ENCODE data around the gene HDGFL2.

HDGFL2 gene

DNA sequence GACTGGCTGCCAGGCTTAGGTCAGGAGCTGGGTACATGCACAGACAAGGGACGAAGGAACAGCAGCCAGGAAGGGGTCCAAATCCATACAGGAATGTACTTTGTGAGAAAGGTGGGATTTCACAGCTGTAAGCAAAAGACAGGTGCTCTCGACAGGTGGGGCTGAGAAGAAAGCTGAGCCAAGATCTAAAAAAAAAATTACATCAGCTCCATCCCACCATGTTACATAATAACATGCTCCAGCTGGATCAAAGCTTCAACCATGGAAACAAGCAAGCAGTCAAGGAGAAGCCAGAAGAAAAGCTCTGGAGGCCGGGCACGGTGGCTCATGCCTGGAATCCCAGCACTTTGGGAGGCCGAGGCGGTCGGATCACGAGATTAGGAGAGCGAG, 22.5 kb upstream of the HDGFL2 start:
- H3K27ac ChIP-seq, result no peak overlapping the region
- no peaks in the 10 kb centered on the region for H3K4me1 ChIP-seq (ENCODE audit: low read depth, poor library complexity, severe bottlenecking)
- H3K36me3 ChIP-seq (ENCODE audit: insufficient read depth), result no peaks in the 10 kb centered on the region
- H3K27me3 ChIP-seq (ENCODE audit: insufficient read depth, low read depth), result no peaks in the 10 kb centered on the region
- no peak for TF ChIP-seq CTCF (conservative IDR thresholded peaks at IDR 0.05; ENCODE audit: low read depth, low read length)
- H4K20me1 ChIP-seq (ENCODE audit: insufficient read depth), result no peaks in the 10 kb centered on the region
- H2AFZ ChIP-seq (ENCODE audit: low read depth), result no peak overlapping the region
- H3K4me3 ChIP-seq (IDR thresholded peaks at IDR 0.05; ENCODE audit: insufficient read depth, low read depth, low read length), result no peak overlapping the region
- no peak overlapping the region for H3K9ac ChIP-seq
- no peak overlapping the region for H3K4me2 ChIP-seq
- no peaks in the 10 kb centered on the region for H3K79me2 ChIP-seq (ENCODE audit: insufficient read depth, low read depth)

GRCh38 chr19:4452230-4452990, 19.7 kb upstream of the HDGFL2 start:
- no peaks in the 10 kb centered on the region; the same call in 1 of the 2 replicates for H3K79me2 ChIP-seq (ENCODE audit: insufficient read depth, low read depth)
- H2AFZ ChIP-seq (ENCODE audit: low read depth), result no peak overlapping the region
- no peaks in the 10 kb centered on the region for H4K20me1 ChIP-seq (ENCODE audit: insufficient read depth)
- H3K36me3 ChIP-seq (ENCODE audit: insufficient read depth), result no peaks in the 10 kb centered on the region
- H3K4me3 ChIP-seq (IDR thresholded peaks at IDR 0.05; ENCODE audit: insufficient read depth, low read depth, low read length), result no peak overlapping the region
- H3K27me3 ChIP-seq (ENCODE audit: insufficient read depth, low read depth), result no peaks in the 10 kb centered on the region
- no peak for TF ChIP-seq CTCF (conservative IDR thresholded peaks at IDR 0.05; ENCODE audit: low read depth, low read length)
- no peak overlapping the region for H3K9ac ChIP-seq
- peaks cover 4% of the 10 kb centered on the region for H3K4me1 ChIP-seq (ENCODE audit: low read depth, poor library complexity, severe bottlenecking)
- no peak overlapping the region for H3K4me2 ChIP-seq
- no peak overlapping the region for H3K27ac ChIP-seq

GRCh38 chr19:4453232-4454179, 18.6 kb upstream of the HDGFL2 start:
- H3K79me2 ChIP-seq (ENCODE audit: insufficient read depth, low read depth), result no peaks in the 10 kb centered on the region; the same call in 1 of the 2 replicates
- TF ChIP-seq CTCF (conservative IDR thresholded peaks at IDR 0.05; ENCODE audit: low read depth, low read length), result no peak
- H3K4me2 ChIP-seq, result no peak overlapping the region
- H4K20me1 ChIP-seq (ENCODE audit: insufficient read depth), result no peaks in the 10 kb centered on the region
- no peak overlapping the region for H3K9ac ChIP-seq
- H3K4me1 ChIP-seq (ENCODE audit: low read depth, poor library complexity, severe bottlenecking), result peaks cover 10% of the 10 kb centered on the region
- H3K27me3 ChIP-seq (ENCODE audit: insufficient read depth, low read depth), result no peaks in the 10 kb centered on the region
- no peaks in the 10 kb centered on the region for H3K36me3 ChIP-seq (ENCODE audit: insufficient read depth)
- no peak overlapping the region for H2AFZ ChIP-seq (ENCODE audit: low read depth)
- no peak overlapping the region for H3K4me3 ChIP-seq (IDR thresholded peaks at IDR 0.05; ENCODE audit: insufficient read depth, low read depth, low read length)
- no peak overlapping the region for H3K27ac ChIP-seq

DNA sequence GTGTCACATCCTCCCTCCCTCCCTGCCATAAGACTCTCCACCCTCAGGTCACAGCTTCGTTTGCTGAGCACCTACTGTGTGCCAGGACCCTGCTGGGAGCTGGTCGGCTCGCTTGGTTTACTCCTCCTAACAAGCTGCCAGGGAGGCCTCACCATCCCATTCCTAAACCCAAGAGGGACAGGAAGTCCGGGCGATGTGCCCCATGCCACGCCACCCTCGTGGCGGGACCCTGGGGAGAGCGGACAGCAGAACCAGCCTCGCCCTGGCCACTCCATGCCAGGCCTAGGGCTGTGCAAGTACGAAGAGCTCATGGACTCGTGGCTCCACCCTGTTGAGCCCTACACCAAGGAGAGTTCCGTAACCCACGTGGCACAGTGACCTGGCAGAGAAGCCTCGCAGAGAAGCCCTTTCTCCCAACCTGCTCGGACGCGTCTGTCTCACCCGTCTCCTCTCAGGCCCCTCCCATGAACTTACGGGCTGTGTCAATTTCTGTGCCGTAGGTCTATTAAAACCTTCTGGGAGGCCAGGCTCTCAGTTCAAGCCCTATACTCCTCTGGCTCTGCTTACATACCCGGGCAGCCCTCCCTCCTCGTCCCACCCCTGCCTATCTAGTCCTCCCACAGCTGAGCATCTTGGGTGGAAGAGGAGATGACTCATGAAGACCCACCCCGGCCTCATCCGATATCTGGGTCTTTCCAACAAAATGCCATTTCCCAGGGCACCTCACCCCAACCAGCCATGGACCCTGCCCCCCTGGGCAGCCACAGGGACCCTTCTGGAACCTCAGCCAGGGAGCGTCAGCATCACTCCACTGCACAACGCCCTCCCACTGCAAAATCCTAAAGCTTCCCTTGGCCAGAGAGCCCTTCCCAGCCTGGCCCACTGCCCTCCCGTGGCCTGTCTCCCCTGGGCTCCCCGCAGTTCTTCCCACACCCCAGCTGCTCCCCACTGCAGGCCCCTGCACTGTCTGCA, 17.1 kb upstream of the HDGFL2 start:
- Histone ChIP-seq H2AFZ (ENCODE audit: low read depth) (no peak overlapping the region), H3K27ac (no peak overlapping the region), H3K36me3 (ENCODE audit: insufficient read depth) (no peaks in the 10 kb centered on the region), H3K27me3 (ENCODE audit: insufficient read depth, low read depth) (peaks cover 1% of the 10 kb centered on the region; the same call in 1 of the 2 replicates), H3K79me2 (ENCODE audit: insufficient read depth, low read depth) (no peaks in the 10 kb centered on the region; the same call in 1 of the 2 replicates), H4K20me1 (ENCODE audit: insufficient read depth) (no peaks in the 10 kb centered on the region), H3K4me3 (IDR thresholded peaks at IDR 0.05; ENCODE audit: insufficient read depth, low read depth, low read length) (no peak overlapping the region), H3K4me1 (ENCODE audit: low read depth, poor library complexity, severe bottlenecking) (peaks cover 10% of the 10 kb centered on the region), H3K4me2 (no peak overlapping the region), H3K9ac (no peak overlapping the region)
- TF ChIP-seq CTCF (conservative IDR thresholded peaks at IDR 0.05; ENCODE audit: low read depth, low read length), result no peak
